Panc1 (cell line): ENCODE results near the gene NOL11. TPM values are rescaled to one million over a fixed set of nuclear protein-coding genes. Genes with fewer than 3 reads are reported as not detected.

Experiments
- ATAC-seq: fragments of 200-7000 bp; cut with Tn5 transposase; 2 replicates; pipeline ENCODE4 v1.9.1; 2020; ENCODE audit warnings: mild to moderate bottlenecking, moderate library complexity
- BruUV-seq: library from RNA; stranded (reverse); fragments of 400-500 nt; replicated peaks from 2 replicates; lab custom pipeline; 2021; lab: Mats Ljungman, UMichigan
- CTCF ChIA-PET: fragments of 300-600 bp; sonication (Branson Sonifier 250); formaldehyde crosslinking; loops from one replicate; lab custom pipeline; 2022; ENCODE audit warnings: antibody characterized with exemption; lab: Charles Lee
- POLR2A ChIA-PET: fragments of 300-600 bp; sonication (Branson Sonifier 250); formaldehyde crosslinking; loops from one replicate; lab custom pipeline; 2022; ENCODE audit warnings: antibody characterized with exemption; lab: Charles Lee
- DNase-seq: peaks from one replicate; pipeline ENCODE4 v3.0.0-alpha.2; 2010; ENCODE audit warnings: low read depth, low spot score
- H3K27ac ChIP-seq: 2 replicates; pipeline ENCODE4 v1.5.1; 2011; ENCODE audit warnings: mild to moderate bottlenecking, low read length, inconsistent platforms
- H3K27me3 ChIP-seq: fragments of 200-500 bp; sonication (Bioruptor generic); 2 replicates; pipeline ENCODE4 v1.6.0; 2014; ENCODE audit warnings: low read length, inconsistent platforms; ENCODE audit not compliant: control insufficient read depth, insufficient read depth
- H3K36me3 ChIP-seq: fragments of 200-500 bp; sonication (Bioruptor generic); 2 replicates; pipeline ENCODE4 v1.5.1; 2014; ENCODE audit warnings: inconsistent platforms, mild to moderate bottlenecking, low read length, moderate library complexity; ENCODE audit not compliant: control insufficient read depth, insufficient read depth
- H3K4me1 ChIP-seq: 2 replicates; pipeline ENCODE4 v1.5.1; 2011; ENCODE audit warnings: inconsistent platforms, mild to moderate bottlenecking, low read length, moderate library complexity; ENCODE audit not compliant: control insufficient read depth, insufficient read depth
- H3K4me3 ChIP-seq, 2 experiments: 2 replicates each; pipeline ENCODE4 v1.5.1; 2011 to 2012; ENCODE audit warnings: low read depth in 2 of 2, low read length in 2 of 2, mild to moderate bottlenecking in 2 of 2, inconsistent platforms in 1 of 2, moderate library complexity in 1 of 2
- H3K9me3 ChIP-seq: fragments of 200-500 bp; sonication (Bioruptor generic); 2 replicates; pipeline ENCODE4 v1.5.1; 2014; ENCODE audit warnings: low read depth, mild to moderate bottlenecking, inconsistent platforms, low read length, moderate library complexity; ENCODE audit not compliant: control insufficient read depth, insufficient read depth
- POLR2AphosphoS5 ChIP-seq: IDR thresholded peaks from 2 replicates; pipeline ENCODE4 v1.6.1; 2012; ENCODE audit warnings: mild to moderate bottlenecking, low read depth, low read length, moderate library complexity
- SIN3A ChIP-seq: IDR thresholded peaks from 2 replicates; pipeline ENCODE4 v1.6.1; 2012; ENCODE audit warnings: low read depth, mild to moderate bottlenecking, low read length, moderate library complexity, borderline replicate concordance; ENCODE audit not compliant: insufficient read depth
- TCF7L2 ChIP-seq: IDR thresholded peaks from 2 replicates; pipeline ENCODE4 v1.6.1; 2011; ENCODE audit warnings: mild to moderate bottlenecking, low read depth, low read length, inconsistent platforms
- in situ Hi-C: cut with HindIII; loops from 2 replicates; pipeline ENCODE4 v1.10.0; 2016; ENCODE audit warnings: low sequenced_read_pairs, low pct_unique_long_range_greater_than_20kb
- intact Hi-C: fragments of 100-400 bp; cut with micrococcal nuclease; formaldehyde crosslinking; loops from one replicate; pipeline ENCODE4 v1.10.0; 2022; ENCODE audit not compliant: unreplicated experiment
- total RNA-seq: library from RNA; stranded (reverse); gene quantifications from one replicate; pipeline ENCODE4 v1.2.1, GENCODE V29; 2021; ENCODE audit not compliant: unreplicated experiment
- TF ChIP-seq, protein P1 (sequence below): fragments of 450-650 bp; IDR thresholded peaks from 2 replicates; pipeline ENCODE4 v1.5.1; 2017; ENCODE audit warnings: mild to moderate bottlenecking
- TF ChIP-seq, protein P2 (sequence below), 2 experiments: IDR thresholded peaks; 2 replicates each; pipeline ENCODE4 v1.6.1; 2011 to 2012; ENCODE audit warnings: low read depth in 2 of 2, control low read depth in 1 of 2, low read length in 1 of 2, mild to moderate bottlenecking in 1 of 2, moderate library complexity in 1 of 2; ENCODE audit not compliant: insufficient read depth in 1 of 2

The NOL11 gene
- total RNA-seq, 1 experiment from 2014 or later: 41.0 TPM

DNA sequence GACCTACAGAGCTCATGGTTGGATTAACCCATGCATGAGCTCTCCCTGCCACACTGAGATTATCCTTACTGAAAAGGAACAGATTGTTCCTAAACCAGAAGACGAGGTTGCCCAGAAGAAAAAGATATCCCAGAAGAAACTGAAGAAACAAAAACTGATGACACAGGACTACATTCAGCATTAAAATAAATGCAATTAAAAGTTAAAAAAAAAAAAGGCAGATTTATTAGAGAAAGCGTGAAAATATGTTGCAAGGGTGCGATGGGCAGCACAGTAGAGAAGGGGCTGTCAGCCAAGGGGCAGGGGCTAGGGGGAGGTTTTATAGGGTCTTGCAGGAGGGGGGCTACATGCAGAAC lies 67.4 kb downstream of the NOL11 start:
- Histone ChIP-seq H3K27me3 (no peaks in the 10 kb centered on the region), H3K36me3 (no peaks in the 10 kb centered on the region), H3K4me1 (no peaks in the 10 kb centered on the region), H3K4me3 (no peak overlapping the region), H3K9me3 (no peaks in the 10 kb centered on the region), H3K27ac (no peak overlapping the region)
- TF ChIP-seq SIN3A: no peak
- TF ChIP-seq, protein P1, sequence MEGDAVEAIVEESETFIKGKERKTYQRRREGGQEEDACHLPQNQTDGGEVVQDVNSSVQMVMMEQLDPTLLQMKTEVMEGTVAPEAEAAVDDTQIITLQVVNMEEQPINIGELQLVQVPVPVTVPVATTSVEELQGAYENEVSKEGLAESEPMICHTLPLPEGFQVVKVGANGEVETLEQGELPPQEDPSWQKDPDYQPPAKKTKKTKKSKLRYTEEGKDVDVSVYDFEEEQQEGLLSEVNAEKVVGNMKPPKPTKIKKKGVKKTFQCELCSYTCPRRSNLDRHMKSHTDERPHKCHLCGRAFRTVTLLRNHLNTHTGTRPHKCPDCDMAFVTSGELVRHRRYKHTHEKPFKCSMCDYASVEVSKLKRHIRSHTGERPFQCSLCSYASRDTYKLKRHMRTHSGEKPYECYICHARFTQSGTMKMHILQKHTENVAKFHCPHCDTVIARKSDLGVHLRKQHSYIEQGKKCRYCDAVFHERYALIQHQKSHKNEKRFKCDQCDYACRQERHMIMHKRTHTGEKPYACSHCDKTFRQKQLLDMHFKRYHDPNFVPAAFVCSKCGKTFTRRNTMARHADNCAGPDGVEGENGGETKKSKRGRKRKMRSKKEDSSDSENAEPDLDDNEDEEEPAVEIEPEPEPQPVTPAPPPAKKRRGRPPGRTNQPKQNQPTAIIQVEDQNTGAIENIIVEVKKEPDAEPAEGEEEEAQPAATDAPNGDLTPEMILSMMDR: no peak
- no peak for TF ChIP-seq POLR2AphosphoS5
- TF ChIP-seq, protein P2, sequence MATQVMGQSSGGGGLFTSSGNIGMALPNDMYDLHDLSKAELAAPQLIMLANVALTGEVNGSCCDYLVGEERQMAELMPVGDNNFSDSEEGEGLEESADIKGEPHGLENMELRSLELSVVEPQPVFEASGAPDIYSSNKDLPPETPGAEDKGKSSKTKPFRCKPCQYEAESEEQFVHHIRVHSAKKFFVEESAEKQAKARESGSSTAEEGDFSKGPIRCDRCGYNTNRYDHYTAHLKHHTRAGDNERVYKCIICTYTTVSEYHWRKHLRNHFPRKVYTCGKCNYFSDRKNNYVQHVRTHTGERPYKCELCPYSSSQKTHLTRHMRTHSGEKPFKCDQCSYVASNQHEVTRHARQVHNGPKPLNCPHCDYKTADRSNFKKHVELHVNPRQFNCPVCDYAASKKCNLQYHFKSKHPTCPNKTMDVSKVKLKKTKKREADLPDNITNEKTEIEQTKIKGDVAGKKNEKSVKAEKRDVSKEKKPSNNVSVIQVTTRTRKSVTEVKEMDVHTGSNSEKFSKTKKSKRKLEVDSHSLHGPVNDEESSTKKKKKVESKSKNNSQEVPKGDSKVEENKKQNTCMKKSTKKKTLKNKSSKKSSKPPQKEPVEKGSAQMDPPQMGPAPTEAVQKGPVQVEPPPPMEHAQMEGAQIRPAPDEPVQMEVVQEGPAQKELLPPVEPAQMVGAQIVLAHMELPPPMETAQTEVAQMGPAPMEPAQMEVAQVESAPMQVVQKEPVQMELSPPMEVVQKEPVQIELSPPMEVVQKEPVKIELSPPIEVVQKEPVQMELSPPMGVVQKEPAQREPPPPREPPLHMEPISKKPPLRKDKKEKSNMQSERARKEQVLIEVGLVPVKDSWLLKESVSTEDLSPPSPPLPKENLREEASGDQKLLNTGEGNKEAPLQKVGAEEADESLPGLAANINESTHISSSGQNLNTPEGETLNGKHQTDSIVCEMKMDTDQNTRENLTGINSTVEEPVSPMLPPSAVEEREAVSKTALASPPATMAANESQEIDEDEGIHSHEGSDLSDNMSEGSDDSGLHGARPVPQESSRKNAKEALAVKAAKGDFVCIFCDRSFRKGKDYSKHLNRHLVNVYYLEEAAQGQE (IDR thresholded peaks at IDR 0.05; ENCODE audit: insufficient read depth in 1 of 2, low read depth in 2 of 2, low read length in 1 of 2): no peak
- TF ChIP-seq TCF7L2: no peak
- POLR2A ChIA-PET: no interaction called here
- CTCF ChIA-PET: no interaction called here
- no peak for ATAC-seq
- intact Hi-C loops: no loop called here
- BruUV-seq: no TSS peak
- DNase-seq: no peak
- in situ Hi-C loops: no loop called here

- ATAC-seq: no peak
- in situ Hi-C loops: no loop called here
- DNase-seq: no peak
- TF ChIP-seq TCF7L2: no peak
- TF ChIP-seq, protein P2 (IDR thresholded peaks at IDR 0.05; ENCODE audit: insufficient read depth in 1 of 2, low read depth in 2 of 2, low read length in 1 of 2): no peak
- TF ChIP-seq, protein P1: no peak
- no peak for TF ChIP-seq POLR2AphosphoS5
- TF ChIP-seq SIN3A: no peak
- no peak overlapping the region for H3K27ac ChIP-seq
- H3K36me3 ChIP-seq: no peaks in the 10 kb centered on the region
- no TSS peak for BruUV-seq
- H3K4me1 ChIP-seq: no peaks in the 10 kb centered on the region
- intact Hi-C loops: no loop called here
- POLR2A ChIA-PET: no interaction called here
- H3K9me3 ChIP-seq: no peaks in the 10 kb centered on the region
- no peak overlapping the region for H3K4me3 ChIP-seq
- CTCF ChIA-PET: no interaction called here
- no peaks in the 10 kb centered on the region for H3K27me3 ChIP-seq
These were observed 67.8 kb downstream of the NOL11 start for GRCh38 chr17:67785504-67785903.

Other genes starting within 250 kb of the NOL11 start
- 51.1 TPM for gene BPTF, start 107.6 kb downstream of the NOL11 start, total RNA-seq